Measurements from ENCODE around the gene SMARCA2. TPM values are rescaled to one million over a fixed set of nuclear protein-coding genes. Genes with fewer than 3 reads are reported as not detected.

The SMARCA2 gene
- total and polyA plus RNA-seq, 4 donors = 18.8 to 67.0 (median 41.1) TPM

DNA sequence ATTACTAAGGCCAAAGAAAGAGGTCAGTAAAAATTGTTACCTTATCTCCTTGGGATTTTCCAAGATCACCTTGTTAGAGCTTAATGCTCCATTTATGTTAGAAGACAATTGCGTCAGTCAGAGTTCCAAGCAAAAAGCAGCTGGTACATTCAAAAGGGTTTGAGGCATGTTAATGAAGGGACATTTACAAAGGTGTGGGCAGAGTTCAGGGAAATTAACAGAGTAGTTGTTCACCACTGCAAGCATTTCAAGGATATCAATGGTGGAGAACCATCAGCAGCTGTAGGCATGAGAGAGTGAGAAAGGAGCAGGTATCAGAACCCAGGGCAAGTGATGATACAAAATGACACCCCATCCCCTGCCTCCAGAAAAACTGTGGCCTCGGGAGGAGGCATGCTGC is 17.0 kb upstream of the SMARCA2 start:
- Histone ChIP-seq H3K9ac (ENCODE audit: low read depth in 1 of 2, low read length in 2 of 2) (no peak overlapping the region), H3K4me3 (ENCODE audit: low read depth in 1 of 3, low read length in 3 of 3) (no peak overlapping the region), H3K27me3 (ENCODE audit: control insufficient read depth in 4 of 4, insufficient read depth in 4 of 4, low read length in 3 of 4) (no peaks in the 10 kb centered on the region), H3K27ac (ENCODE audit: low read depth in 1 of 2, low read length in 2 of 2) (no peak overlapping the region), H3K36me3 (ENCODE audit: control insufficient read depth in 4 of 4, insufficient read depth in 3 of 4, low read depth in 1 of 4, low read length in 3 of 4) (no peaks in the 10 kb centered on the region), H3K4me1 (ENCODE audit: control insufficient read depth in 4 of 4, insufficient read depth in 4 of 4, low read length in 3 of 4) (no peaks in the 10 kb centered on the region), H3K9me3 (ENCODE audit: control insufficient read depth in 4 of 4, low read length in 3 of 4) (no peaks in the 10 kb centered on the region)
- TF ChIP-seq HNF4G (IDR thresholded peaks at IDR 0.05) = no peak
- DNase-seq (ENCODE audit: low spot score) = no peak
- 64% methylated on average over 2 of the region's 2 CpGs for WGBS

DNA sequence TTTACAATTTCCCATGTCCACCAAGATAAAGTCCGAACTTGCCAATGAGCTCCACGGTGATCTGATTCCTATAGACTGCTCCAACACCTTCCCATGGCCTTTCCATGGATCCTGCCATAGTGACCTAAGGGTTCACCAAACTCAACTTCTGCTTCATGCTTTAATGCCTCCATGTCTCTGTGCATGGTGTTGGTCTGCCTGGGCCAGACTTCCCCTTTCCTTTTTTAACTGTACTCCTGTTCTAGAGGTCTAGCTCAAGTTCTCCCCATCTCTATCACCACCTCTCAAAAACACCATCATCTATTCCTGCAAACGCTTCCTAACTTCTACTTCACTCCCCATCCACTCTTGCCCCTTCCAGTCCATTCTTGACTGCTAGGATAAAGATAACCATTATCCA is 14.8 kb upstream of the SMARCA2 start:
- Histone ChIP-seq H3K36me3 (ENCODE audit: control insufficient read depth in 4 of 4, insufficient read depth in 3 of 4, low read depth in 1 of 4, low read length in 3 of 4) (no peaks in the 10 kb centered on the region), H3K27ac (ENCODE audit: low read depth in 1 of 2, low read length in 2 of 2) (no peak overlapping the region), H3K9ac (ENCODE audit: low read depth in 1 of 2, low read length in 2 of 2) (no peak overlapping the region), H3K9me3 (ENCODE audit: control insufficient read depth in 4 of 4, low read length in 3 of 4) (no peaks in the 10 kb centered on the region), H3K27me3 (ENCODE audit: control insufficient read depth in 4 of 4, insufficient read depth in 4 of 4, low read length in 3 of 4) (no peaks in the 10 kb centered on the region), H3K4me1 (ENCODE audit: control insufficient read depth in 4 of 4, insufficient read depth in 4 of 4, low read length in 3 of 4) (no peaks in the 10 kb centered on the region), H3K4me3 (ENCODE audit: low read depth in 1 of 3, low read length in 3 of 3) (no peak overlapping the region)
- TF ChIP-seq HNF4A (conservative IDR thresholded peaks at IDR 0.05) (no peak), RAD21 (IDR thresholded peaks at IDR 0.05) (no peak), HNF4G (IDR thresholded peaks at IDR 0.05) (no peak), JUND (IDR thresholded peaks at IDR 0.05) (no peak), SP1 (IDR thresholded peaks at IDR 0.05) (no peak)
- TF ChIP-seq, protein P1, sequence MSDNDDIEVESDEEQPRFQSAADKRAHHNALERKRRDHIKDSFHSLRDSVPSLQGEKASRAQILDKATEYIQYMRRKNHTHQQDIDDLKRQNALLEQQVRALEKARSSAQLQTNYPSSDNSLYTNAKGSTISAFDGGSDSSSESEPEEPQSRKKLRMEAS (IDR thresholded peaks at IDR 0.05) = no peak
- TF ChIP-seq, protein P2, sequence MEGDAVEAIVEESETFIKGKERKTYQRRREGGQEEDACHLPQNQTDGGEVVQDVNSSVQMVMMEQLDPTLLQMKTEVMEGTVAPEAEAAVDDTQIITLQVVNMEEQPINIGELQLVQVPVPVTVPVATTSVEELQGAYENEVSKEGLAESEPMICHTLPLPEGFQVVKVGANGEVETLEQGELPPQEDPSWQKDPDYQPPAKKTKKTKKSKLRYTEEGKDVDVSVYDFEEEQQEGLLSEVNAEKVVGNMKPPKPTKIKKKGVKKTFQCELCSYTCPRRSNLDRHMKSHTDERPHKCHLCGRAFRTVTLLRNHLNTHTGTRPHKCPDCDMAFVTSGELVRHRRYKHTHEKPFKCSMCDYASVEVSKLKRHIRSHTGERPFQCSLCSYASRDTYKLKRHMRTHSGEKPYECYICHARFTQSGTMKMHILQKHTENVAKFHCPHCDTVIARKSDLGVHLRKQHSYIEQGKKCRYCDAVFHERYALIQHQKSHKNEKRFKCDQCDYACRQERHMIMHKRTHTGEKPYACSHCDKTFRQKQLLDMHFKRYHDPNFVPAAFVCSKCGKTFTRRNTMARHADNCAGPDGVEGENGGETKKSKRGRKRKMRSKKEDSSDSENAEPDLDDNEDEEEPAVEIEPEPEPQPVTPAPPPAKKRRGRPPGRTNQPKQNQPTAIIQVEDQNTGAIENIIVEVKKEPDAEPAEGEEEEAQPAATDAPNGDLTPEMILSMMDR (IDR thresholded peaks at IDR 0.05; ENCODE audit: low read depth, low read length, missing input control) = no peak
- TF ChIP-seq, protein P3, sequence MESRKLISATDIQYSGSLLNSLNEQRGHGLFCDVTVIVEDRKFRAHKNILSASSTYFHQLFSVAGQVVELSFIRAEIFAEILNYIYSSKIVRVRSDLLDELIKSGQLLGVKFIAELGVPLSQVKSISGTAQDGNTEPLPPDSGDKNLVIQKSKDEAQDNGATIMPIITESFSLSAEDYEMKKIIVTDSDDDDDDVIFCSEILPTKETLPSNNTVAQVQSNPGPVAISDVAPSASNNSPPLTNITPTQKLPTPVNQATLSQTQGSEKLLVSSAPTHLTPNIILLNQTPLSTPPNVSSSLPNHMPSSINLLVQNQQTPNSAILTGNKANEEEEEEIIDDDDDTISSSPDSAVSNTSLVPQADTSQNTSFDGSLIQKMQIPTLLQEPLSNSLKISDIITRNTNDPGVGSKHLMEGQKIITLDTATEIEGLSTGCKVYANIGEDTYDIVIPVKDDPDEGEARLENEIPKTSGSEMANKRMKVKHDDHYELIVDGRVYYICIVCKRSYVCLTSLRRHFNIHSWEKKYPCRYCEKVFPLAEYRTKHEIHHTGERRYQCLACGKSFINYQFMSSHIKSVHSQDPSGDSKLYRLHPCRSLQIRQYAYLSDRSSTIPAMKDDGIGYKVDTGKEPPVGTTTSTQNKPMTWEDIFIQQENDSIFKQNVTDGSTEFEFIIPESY (IDR thresholded peaks at IDR 0.05) = no peak
- WGBS = 98% methylated on average over 3 of the region's 3 CpGs
- DNase-seq (ENCODE audit: low spot score) = no peak

DNA sequence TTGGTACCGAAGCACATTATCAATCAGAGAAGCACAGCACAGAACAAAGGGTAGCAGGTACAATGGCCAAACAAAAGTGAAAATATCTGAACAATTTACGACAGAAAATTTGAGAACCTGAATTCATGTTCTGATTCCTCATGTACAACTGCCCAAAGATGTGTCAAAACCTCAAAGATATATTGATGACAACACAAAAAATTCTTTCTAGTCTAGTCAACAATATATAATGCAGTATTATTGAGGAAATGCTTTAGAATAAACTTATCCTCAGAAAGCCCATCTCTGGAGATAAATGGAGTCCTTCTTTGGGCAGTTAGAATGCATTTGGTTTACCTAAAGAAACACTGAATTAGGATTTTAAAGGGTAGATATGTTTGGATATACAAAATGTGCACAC is 6.8 kb upstream of the SMARCA2 start:
- Histone ChIP-seq H3K36me3 (ENCODE audit: control insufficient read depth in 4 of 4, insufficient read depth in 3 of 4, low read depth in 1 of 4, low read length in 3 of 4) (no peaks in the 10 kb centered on the region), H3K27me3 (ENCODE audit: control insufficient read depth in 4 of 4, insufficient read depth in 4 of 4, low read length in 3 of 4) (no peaks in the 10 kb centered on the region), H3K9me3 (ENCODE audit: control insufficient read depth in 4 of 4, low read length in 3 of 4) (no peaks in the 10 kb centered on the region), H3K9ac (ENCODE audit: low read depth in 1 of 2, low read length in 2 of 2) (no peak overlapping the region), H3K4me3 (ENCODE audit: low read depth in 1 of 3, low read length in 3 of 3) (no peak overlapping the region), H3K27ac (ENCODE audit: low read depth in 1 of 2, low read length in 2 of 2) (no peak overlapping the region), H3K4me1 (ENCODE audit: control insufficient read depth in 4 of 4, insufficient read depth in 4 of 4, low read length in 3 of 4) (peaks cover 0 to 1% (median 0%) of the 10 kb centered on the region in 4 donors)
- WGBS = 96% methylated on average over 2 of the region's 2 CpGs
- no peak for DNase-seq (ENCODE audit: low spot score)
- TF ChIP-seq RXRA (IDR thresholded peaks at IDR 0.05) = no peak
- no peak for TF ChIP-seq FOXA2 (IDR thresholded peaks at IDR 0.05)
- TF ChIP-seq EGR1 (IDR thresholded peaks at IDR 0.05; ENCODE audit: low read depth in 2 of 2) = no peak
- no peak for TF ChIP-seq SP1 (IDR thresholded peaks at IDR 0.05)
- TF ChIP-seq GABPA (IDR thresholded peaks at IDR 0.05 in 1 of 2, conservative IDR thresholded peaks at IDR 0.05 in 1 of 2) = no peak

Measured in liver (tissue), 9 donors.